Calu3 (cell line): ENCODE results near the gene SLC13A2. TPM values are rescaled to one million over a fixed set of nuclear protein-coding genes. Genes with fewer than 3 reads are reported as not detected.

Experiments
- BruUV-seq: library from RNA; stranded (reverse); fragments of 400-500 nt; replicated peaks from 2 replicates; lab custom pipeline; 2021; lab: Mats Ljungman, UMichigan
- CTCF ChIA-PET: fragments of 300-600 bp; sonication (Branson Sonifier 250); formaldehyde crosslinking; loops from one replicate; lab custom pipeline; 2022; ENCODE audit warnings: antibody characterized with exemption; lab: Charles Lee
- DNase-seq: peaks from one replicate; pipeline ENCODE4 v3.0.0; 2022
- H3K27ac Mint-ChIP-seq: one replicate; pipeline ENCODE4 v1.8.0; 2022; ENCODE audit warnings: mixed read lengths; ENCODE audit not compliant: unreplicated experiment
- H3K27me3 Mint-ChIP-seq: one replicate; pipeline ENCODE4 v1.8.0; 2022; ENCODE audit warnings: mixed read lengths; ENCODE audit not compliant: unreplicated experiment
- H3K36me3 Mint-ChIP-seq: one replicate; pipeline ENCODE4 v1.8.0; 2022; ENCODE audit warnings: mild to moderate bottlenecking, moderate library complexity, mixed read lengths; ENCODE audit not compliant: insufficient read depth, unreplicated experiment
- H3K4me1 Mint-ChIP-seq: one replicate; pipeline ENCODE4 v1.8.0; 2022; ENCODE audit warnings: mild to moderate bottlenecking, low read depth, mixed read lengths; ENCODE audit not compliant: unreplicated experiment
- H3K4me3 Mint-ChIP-seq: one replicate; pipeline ENCODE4 v1.8.0; 2022; ENCODE audit warnings: mild to moderate bottlenecking, low read depth, moderate library complexity, mixed read lengths; ENCODE audit not compliant: unreplicated experiment
- H3K9me3 Mint-ChIP-seq: one replicate; pipeline ENCODE4 v1.8.0; 2022; ENCODE audit warnings: low read depth, mixed read lengths; ENCODE audit not compliant: unreplicated experiment
- intact Hi-C: fragments of 100-400 bp; cut with micrococcal nuclease; formaldehyde crosslinking; loops from one replicate; pipeline ENCODE4 v1.10.0; 2022; ENCODE audit not compliant: unreplicated experiment
- total RNA-seq: library from RNA; stranded (reverse); gene quantifications from 2 replicates; pipeline ENCODE4 v1.2.3, GENCODE V29; 2022
- TF ChIP-seq, protein P1 (sequence below): fragments of 200-600 bp; IDR thresholded peaks from one replicate; pipeline ENCODE4 v1.8.0; 2022; ENCODE audit warnings: antibody characterized with exemption; ENCODE audit not compliant: unreplicated experiment

The SLC13A2 gene
- total RNA-seq, 1 experiment from 2014 or later = not detected

DNA sequence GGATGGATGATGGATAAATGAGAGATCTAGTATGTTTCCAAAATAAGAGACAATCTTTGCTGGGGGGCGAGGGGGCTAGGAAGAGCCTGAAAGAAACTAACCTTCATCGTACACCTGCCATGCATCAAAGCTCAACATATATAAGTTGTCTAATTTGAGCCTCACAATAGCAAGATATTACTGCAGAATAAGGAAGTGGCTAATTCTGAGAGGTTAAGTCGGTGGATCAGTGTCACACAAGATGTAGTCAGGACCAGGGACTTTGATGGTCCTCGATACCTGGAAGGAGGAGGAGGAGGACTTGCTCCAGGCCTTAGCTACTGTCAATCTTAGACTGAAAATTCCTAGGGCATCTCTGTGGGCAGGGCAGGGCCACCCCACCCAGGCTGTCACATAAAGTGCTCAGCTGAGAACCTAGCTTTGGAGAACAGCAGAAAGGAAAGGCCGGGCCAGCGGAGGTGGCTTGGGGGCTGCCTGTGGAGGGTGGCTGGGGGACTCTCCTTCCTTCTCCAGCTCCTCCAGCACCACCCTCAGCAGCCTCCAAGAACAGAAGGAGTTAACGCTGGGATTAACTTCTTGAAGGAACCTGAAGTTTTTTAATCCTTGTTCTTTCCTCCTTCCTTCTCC lies 460 bp upstream of the SLC13A2 start:
- TF ChIP-seq, protein P1, sequence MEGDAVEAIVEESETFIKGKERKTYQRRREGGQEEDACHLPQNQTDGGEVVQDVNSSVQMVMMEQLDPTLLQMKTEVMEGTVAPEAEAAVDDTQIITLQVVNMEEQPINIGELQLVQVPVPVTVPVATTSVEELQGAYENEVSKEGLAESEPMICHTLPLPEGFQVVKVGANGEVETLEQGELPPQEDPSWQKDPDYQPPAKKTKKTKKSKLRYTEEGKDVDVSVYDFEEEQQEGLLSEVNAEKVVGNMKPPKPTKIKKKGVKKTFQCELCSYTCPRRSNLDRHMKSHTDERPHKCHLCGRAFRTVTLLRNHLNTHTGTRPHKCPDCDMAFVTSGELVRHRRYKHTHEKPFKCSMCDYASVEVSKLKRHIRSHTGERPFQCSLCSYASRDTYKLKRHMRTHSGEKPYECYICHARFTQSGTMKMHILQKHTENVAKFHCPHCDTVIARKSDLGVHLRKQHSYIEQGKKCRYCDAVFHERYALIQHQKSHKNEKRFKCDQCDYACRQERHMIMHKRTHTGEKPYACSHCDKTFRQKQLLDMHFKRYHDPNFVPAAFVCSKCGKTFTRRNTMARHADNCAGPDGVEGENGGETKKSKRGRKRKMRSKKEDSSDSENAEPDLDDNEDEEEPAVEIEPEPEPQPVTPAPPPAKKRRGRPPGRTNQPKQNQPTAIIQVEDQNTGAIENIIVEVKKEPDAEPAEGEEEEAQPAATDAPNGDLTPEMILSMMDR = no peak
- H3K36me3 Mint-ChIP-seq = no peaks in the 10 kb centered on the region
- intact Hi-C loops = no loop called here
- DNase-seq = no peak
- no TSS peak for BruUV-seq
- no peaks in the 10 kb centered on the region for H3K9me3 Mint-ChIP-seq
- no peak overlapping the region for H3K27ac Mint-ChIP-seq
- H3K4me3 Mint-ChIP-seq = no peak overlapping the region
- CTCF ChIA-PET = interaction anchor here (0.6 kb wide), 1 partner anchor 117 kb away, joined by 3 read pairs; no protein-coding TSS in a partner anchor
- H3K27me3 Mint-ChIP-seq = peaks cover 84% of the 10 kb centered on the region
- peaks cover 14% of the 10 kb centered on the region for H3K4me1 Mint-ChIP-seq

- no TSS peak for BruUV-seq
- Mint-ChIP-seq H3K4me3 (no peak overlapping the region), H3K27me3 (peaks cover 74% of the 10 kb centered on the region), H3K36me3 (no peaks in the 10 kb centered on the region), H3K4me1 (peaks cover 14% of the 10 kb centered on the region), H3K27ac (no peak overlapping the region), H3K9me3 (no peaks in the 10 kb centered on the region)
- TF ChIP-seq, protein P1 = no peak
- intact Hi-C loops = no loop called here
- CTCF ChIA-PET = interaction anchor here (0.6 kb wide), 1 partner anchor 9 kb away, joined by 3 read pairs; no protein-coding TSS in a partner anchor
- no peak for DNase-seq
Measured at GRCh38 chr17:28474111-28474531, 677 bp downstream of the SLC13A2 start.

DNA sequence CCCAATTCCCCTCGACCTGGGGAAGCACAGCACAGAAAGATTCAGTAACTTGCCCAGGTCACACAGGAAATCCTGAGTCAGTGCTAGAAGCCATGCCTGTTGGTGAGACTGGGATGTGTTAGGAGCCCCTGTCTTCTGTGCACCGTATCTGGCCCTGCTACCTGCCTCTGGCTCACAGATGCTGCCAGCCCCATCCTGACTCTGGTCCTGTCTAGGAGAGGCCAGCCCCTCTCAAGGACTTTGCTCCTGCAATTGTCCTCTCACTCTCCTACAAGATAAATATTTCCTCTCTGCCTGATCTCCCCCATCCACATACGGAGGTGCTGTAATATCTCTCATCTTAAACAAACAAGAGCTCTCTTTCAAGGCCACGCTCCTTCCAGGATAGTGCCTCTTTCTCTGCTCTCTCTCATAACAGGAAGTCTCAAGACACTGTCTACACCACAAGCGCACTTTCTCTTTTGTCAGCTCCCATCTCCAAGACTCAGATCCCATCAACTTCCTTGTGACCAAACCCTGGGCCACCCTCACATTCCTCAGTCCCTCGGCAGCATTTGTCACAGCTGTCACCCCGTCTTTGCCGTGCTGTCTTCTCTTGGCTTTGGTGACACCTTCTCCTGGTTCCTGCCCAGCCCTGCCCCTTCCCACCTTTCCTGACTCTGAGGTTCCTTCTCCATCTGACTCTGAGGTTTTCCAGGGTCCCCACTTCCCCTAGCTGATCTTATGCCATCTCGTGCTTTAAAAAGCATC lies 1.9 kb downstream of the SLC13A2 start:
- Mint-ChIP-seq H3K36me3 (no peaks in the 10 kb centered on the region), H3K4me1 (peaks cover 14% of the 10 kb centered on the region), H3K27ac (no peak overlapping the region), H3K9me3 (no peaks in the 10 kb centered on the region), H3K4me3 (no peak overlapping the region), H3K27me3 (peaks cover 62% of the 10 kb centered on the region)
- intact Hi-C loops = no loop called here
- no peak for DNase-seq
- no TSS peak for BruUV-seq
- TF ChIP-seq, protein P1 = no peak
- CTCF ChIA-PET = no interaction called here

DNA sequence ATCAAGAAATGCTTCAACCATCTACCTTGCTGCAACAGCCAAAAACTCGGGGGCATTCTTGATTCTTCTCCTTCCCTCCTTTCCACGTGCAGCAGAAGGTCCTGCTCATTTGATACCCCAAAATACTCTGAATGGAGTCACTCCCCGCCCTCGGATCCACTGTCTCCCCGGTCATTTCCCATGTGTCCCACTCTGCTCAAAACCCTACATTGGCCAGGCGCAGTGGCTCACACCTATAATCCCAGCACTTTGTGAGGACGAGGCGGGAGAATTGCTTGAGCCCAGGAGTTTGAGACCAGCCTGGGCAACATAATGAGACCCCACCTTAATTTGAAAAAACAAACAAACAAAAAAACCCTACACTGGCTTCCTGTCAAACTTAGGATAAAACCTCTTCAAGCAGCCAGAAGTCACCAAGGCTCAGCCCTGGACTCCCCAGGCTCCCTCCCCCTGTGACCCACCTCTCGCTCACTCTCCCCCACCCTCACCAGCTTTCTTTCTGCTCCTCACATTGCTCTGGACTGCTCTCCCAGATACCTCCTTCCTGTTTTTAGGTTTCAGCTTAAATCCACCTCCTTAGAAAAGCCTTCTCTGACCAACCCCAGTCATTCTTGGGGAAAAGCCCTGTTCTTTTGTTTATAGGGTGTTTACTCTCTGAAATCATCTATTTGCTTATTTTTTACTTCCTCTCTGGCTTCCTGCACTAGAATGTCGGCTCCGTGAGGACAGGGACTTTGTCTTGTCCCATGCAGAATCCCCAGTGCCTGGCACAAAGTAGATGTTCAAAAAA lies 2.8 kb downstream of the SLC13A2 start:
- peaks cover 60% of the 10 kb centered on the region for H3K27me3 Mint-ChIP-seq
- H3K4me1 Mint-ChIP-seq = peaks cover 14% of the 10 kb centered on the region
- BruUV-seq = no TSS peak
- H3K36me3 Mint-ChIP-seq = no peaks in the 10 kb centered on the region
- TF ChIP-seq, protein P1 = no peak
- H3K9me3 Mint-ChIP-seq = no peaks in the 10 kb centered on the region
- no peak overlapping the region for H3K4me3 Mint-ChIP-seq
- CTCF ChIA-PET = no interaction called here
- no peak overlapping the region for H3K27ac Mint-ChIP-seq
- intact Hi-C loops = no loop called here
- DNase-seq = no peak
